H1 (cell line): ENCODE measurements around the gene AASDH. TPM values are rescaled to one million over a fixed set of nuclear protein-coding genes. Genes with fewer than 3 reads are reported as not detected.

ENCODE experiments used
- CTCF ChIA-PET: fragments of 300-600 bp; sonication (Branson Sonifier 250); formaldehyde crosslinking; loops from one replicate; lab custom pipeline; 2021; ENCODE audit not compliant: partially characterized antibody; lab: Charles Lee
- POLR2A ChIA-PET: fragments of 300-600 bp; sonication (Branson Sonifier 250); formaldehyde crosslinking; loops from one replicate; lab custom pipeline; 2021; ENCODE audit warnings: inconsistent platforms; ENCODE audit not compliant: partially characterized antibody; lab: Charles Lee
- DNase-seq, 2 experiments: peaks; one replicate each; pipeline versions ENCODE4 v3.0.0 to v3.0.0-alpha.2; 2010 to 2022; ENCODE audit warnings: low spot score in 2 of 2, low read depth in 1 of 2, mixed read lengths in 1 of 2
- FAIRE-seq: peaks from 2 replicates; lab custom pipeline; 2011; peaks lifted over from hg19 to GRCh38; lab: Jason Lieb, UNC
- H2AFZ ChIP-seq: 2 replicates; pipeline ENCODE4 v1.8.1; 2012; ENCODE audit warnings: low read length, inconsistent platforms
- H2AK5ac ChIP-seq: 2 replicates; pipeline ENCODE4 v1.6.1; 2013; ENCODE audit warnings: low read depth, low read length
- H2BK120ac ChIP-seq: replicated peaks from 2 replicates; pipeline ENCODE3; 2013; ENCODE audit warnings: low read depth, low read length, inconsistent platforms
- H2BK12ac ChIP-seq: 2 replicates; pipeline ENCODE4 v1.6.1; 2013; ENCODE audit warnings: low read depth, low read length
- H2BK15ac ChIP-seq: 2 replicates; pipeline ENCODE4 v1.6.1; 2013; ENCODE audit warnings: low read length
- H2BK20ac ChIP-seq: 2 replicates; pipeline ENCODE4 v1.6.1; 2013; ENCODE audit warnings: low read length
- H2BK5ac ChIP-seq: 2 replicates; pipeline ENCODE4 v1.6.1; 2013; ENCODE audit warnings: low read depth, low read length
- H3K14ac ChIP-seq: 2 replicates; pipeline ENCODE4 v1.6.1; 2013; ENCODE audit warnings: inconsistent platforms; ENCODE audit not compliant: insufficient read length
- H3K18ac ChIP-seq: 2 replicates; pipeline ENCODE4 v1.6.1; 2013; ENCODE audit warnings: low read length; ENCODE audit errors: extremely low read depth
- H3K23ac ChIP-seq: 2 replicates; pipeline ENCODE4 v1.6.1; 2013; ENCODE audit warnings: inconsistent platforms; ENCODE audit not compliant: insufficient read length
- H3K23me2 ChIP-seq: 2 replicates; pipeline ENCODE4 v1.6.1; 2013; ENCODE audit warnings: low read depth, low read length
- H3K27ac ChIP-seq: 2 replicates; pipeline ENCODE4 v1.6.1; 2011; ENCODE audit warnings: low read depth, low read length, inconsistent platforms
- H3K27me3 ChIP-seq, 4 experiments: replicated peaks in 1 of 4; 1 replicate in 1 of 4; 2 replicates in 3 of 4; pipeline versions ENCODE4 v1.6.1 to v1.8.1; 2011 to 2013; ENCODE audit warnings: low read length in 3 of 4, mild to moderate bottlenecking in 3 of 4, inconsistent platforms in 2 of 4, mixed read lengths in 2 of 4, moderate library complexity in 1 of 4; ENCODE audit not compliant: control insufficient read depth in 3 of 4, insufficient read depth in 3 of 4; ENCODE audit errors: extremely low read depth in 1 of 4
- H3K36me3 ChIP-seq, 4 experiments: 2 replicates each; pipeline versions ENCODE4 v1.6.1 to v1.8.1; 2011 to 2013; ENCODE audit warnings: mild to moderate bottlenecking in 4 of 4, low read length in 3 of 4, moderate library complexity in 2 of 4, control low read depth in 1 of 4, inconsistent platforms in 1 of 4; ENCODE audit not compliant: insufficient read depth in 4 of 4, control insufficient read depth in 2 of 4
- H3K4ac ChIP-seq: replicated peaks from 2 replicates; pipeline ENCODE3; 2013; ENCODE audit warnings: low read length, low read depth, mixed read lengths, inconsistent platforms; ENCODE audit not compliant: insufficient read length
- H3K4me1 ChIP-seq, 4 experiments: replicated peaks in 1 of 4; 1 replicate in 1 of 4; 2 replicates in 3 of 4; pipeline versions ENCODE4 v1.6.1 to v1.8.1; 2011 to 2013; ENCODE audit warnings: low read length in 3 of 4, inconsistent platforms in 2 of 4, mixed read lengths in 1 of 4; ENCODE audit not compliant: insufficient read depth in 4 of 4, control insufficient read depth in 3 of 4
- H3K4me2 ChIP-seq, 2 experiments: 2 replicates each; pipeline versions ENCODE4 v1.6.1 to v1.8.1; 2011 to 2013; ENCODE audit warnings: low read depth in 2 of 2, low read length in 2 of 2, control low read depth in 1 of 2, inconsistent platforms in 1 of 2, mild to moderate bottlenecking in 1 of 2; ENCODE audit not compliant: insufficient read depth in 1 of 2
- H3K4me3 ChIP-seq, 4 experiments: fragments of 200-600, 300-600 bp in 1 of 4; sonication (generic), shearing (Covaris generic), sonication (Bioruptor Twin) in 1 of 4; 2 replicates each; pipeline versions ENCODE4 v1.5.1 to v1.8.1; 2011 to 2016; ENCODE audit warnings: low read length in 4 of 4, low read depth in 3 of 4, control low read depth in 2 of 4, inconsistent platforms in 2 of 4, mild to moderate bottlenecking in 2 of 4, mixed read lengths in 1 of 4, moderate library complexity in 1 of 4; ENCODE audit not compliant: insufficient read depth in 2 of 4; ENCODE audit errors: extremely low read depth in 1 of 4
- H3K56ac ChIP-seq: replicated peaks from 2 replicates; pipeline ENCODE3; 2013; ENCODE audit warnings: low read depth, mild to moderate bottlenecking, mixed read lengths, low read length, inconsistent platforms; ENCODE audit not compliant: insufficient read length
- H3K79me1 ChIP-seq: 2 replicates; pipeline ENCODE4 v1.6.1; 2013; ENCODE audit warnings: low read depth, low read length, control low read depth
- H3K79me2 ChIP-seq, 2 experiments: 2 replicates each; pipeline versions ENCODE4 v1.6.1 to v1.8.1; 2012 to 2013; ENCODE audit warnings: low read length in 2 of 2, mild to moderate bottlenecking in 2 of 2, inconsistent platforms in 1 of 2; ENCODE audit not compliant: insufficient read depth in 2 of 2, control insufficient read depth in 1 of 2
- H3K9ac ChIP-seq, 4 experiments: replicated peaks in 1 of 4; 1 replicate in 1 of 4; 2 replicates in 3 of 4; pipeline versions ENCODE4 v1.6.1 to v1.8.1; 2011 to 2013; ENCODE audit warnings: low read depth in 3 of 4, low read length in 3 of 4, control low read depth in 2 of 4, mild to moderate bottlenecking in 2 of 4, moderate library complexity in 2 of 4, inconsistent platforms in 1 of 4; ENCODE audit errors: extremely low read depth in 1 of 4
- H3K9me3 ChIP-seq, 2 experiments: 2 replicates each; pipeline versions ENCODE4 v1.6.1 to v1.8.1; 2012 to 2013; ENCODE audit warnings: mild to moderate bottlenecking in 2 of 2, moderate library complexity in 2 of 2, control low read depth in 1 of 2, inconsistent platforms in 1 of 2, low read depth in 1 of 2, low read length in 1 of 2, mixed read lengths in 1 of 2; ENCODE audit not compliant: insufficient read depth in 2 of 2
- H4K20me1 ChIP-seq, 2 experiments: replicated peaks in 1 of 2; 2 replicates each; pipeline versions ENCODE3 to v1.8.1; 2011 to 2013; ENCODE audit warnings: inconsistent platforms in 2 of 2, low read length in 2 of 2, mild to moderate bottlenecking in 1 of 2; ENCODE audit not compliant: insufficient read depth in 2 of 2, control insufficient read depth in 1 of 2
- H4K5ac ChIP-seq: 2 replicates; pipeline ENCODE4 v1.6.1; 2013; ENCODE audit warnings: low read length, low read depth, mixed read lengths, inconsistent platforms; ENCODE audit not compliant: insufficient read length
- H4K8ac ChIP-seq: 2 replicates; pipeline ENCODE4 v1.8.0; 2013; ENCODE audit warnings: mild to moderate bottlenecking, moderate library complexity, low read length, inconsistent platforms; ENCODE audit not compliant: insufficient read depth; ENCODE audit errors: extremely low read depth
- H4K91ac ChIP-seq: replicated peaks from 2 replicates; pipeline ENCODE3; 2013; ENCODE audit warnings: low read length, mixed read lengths, inconsistent platforms; ENCODE audit not compliant: insufficient read length
- ASH2L ChIP-seq: fragments of 200-600, 300-600 bp; sonication (generic); IDR thresholded peaks from one replicate; pipeline ENCODE4 v1.7.1; 2017; ENCODE audit warnings: low read length
- CHD1 ChIP-seq: IDR thresholded peaks from 2 replicates; pipeline ENCODE4 v1.6.1; 2012; ENCODE audit warnings: low read depth, low read length, improper control_type of control experiment
- CHD2 ChIP-seq: IDR thresholded peaks from 2 replicates; pipeline ENCODE4 v1.6.1; 2012; ENCODE audit warnings: low read length, improper control_type of control experiment
- CREB1 ChIP-seq: IDR thresholded peaks from 2 replicates; pipeline ENCODE4 v1.6.1; 2012; ENCODE audit warnings: inconsistent platforms
- EGR1 ChIP-seq: IDR thresholded peaks from 2 replicates; pipeline ENCODE4 v1.6.1; 2011; ENCODE audit warnings: low read depth, low read length, borderline replicate concordance
- EZH2 ChIP-seq: fragments of 200-600 bp; sonication (generic); IDR thresholded peaks from 2 replicates; pipeline ENCODE4 v1.7.1; 2012; ENCODE audit warnings: low read depth, mild to moderate bottlenecking, moderate library complexity, low read length, inconsistent platforms; ENCODE audit not compliant: severe bottlenecking
- JUND ChIP-seq: IDR thresholded peaks from 2 replicates; pipeline ENCODE4 v1.6.1; 2011; ENCODE audit warnings: mild to moderate bottlenecking, improper control_type of control experiment, low read length
- KDM5A ChIP-seq: fragments of 200-600 bp; IDR thresholded peaks from 2 replicates; pipeline ENCODE4 v1.7.1; 2012; ENCODE audit warnings: mild to moderate bottlenecking, low read length, inconsistent platforms, mixed read lengths
- MAFK ChIP-seq: IDR thresholded peaks from 2 replicates; pipeline ENCODE4 v1.6.1; 2012; ENCODE audit warnings: low read depth, mild to moderate bottlenecking, improper control_type of control experiment, low read length
- NANOG ChIP-seq: IDR thresholded peaks from 2 replicates; pipeline ENCODE4 v1.6.1; 2011; ENCODE audit warnings: low read length, low read depth, mild to moderate bottlenecking, inconsistent platforms; ENCODE audit not compliant: insufficient read depth, poor library complexity, severe bottlenecking
- SAP30 ChIP-seq: fragments of 300-600 bp; sonication (generic); IDR thresholded peaks from 2 replicates; pipeline ENCODE4 v1.7.1; 2012; ENCODE audit warnings: low read length, moderate library complexity, mild to moderate bottlenecking, inconsistent platforms; ENCODE audit not compliant: insufficient read depth, insufficient replicate concordance
- SIX5 ChIP-seq: IDR thresholded peaks from 2 replicates; pipeline ENCODE4 v1.6.1; 2011; ENCODE audit warnings: mild to moderate bottlenecking, low read depth, low read length
- SP1 ChIP-seq: IDR thresholded peaks from 2 replicates; pipeline ENCODE4 v1.6.1; 2011; ENCODE audit warnings: low read depth, low read length
- TEAD4 ChIP-seq: IDR thresholded peaks from 2 replicates; pipeline ENCODE4 v1.6.1; 2012; ENCODE audit warnings: low read depth, low read length, inconsistent platforms, mixed read lengths
- WGBS, 2 experiments: shearing (Covaris generic) in 1 of 2; methylation state at CpG; one replicate each; pipeline versions ENCODE4 v1.1.6 to v1.1.7; 2013 to 2015; ENCODE audit warnings: low lambda C conversion rate in 2 of 2, mixed read lengths in 2 of 2, inconsistent platforms in 1 of 2, low coverage in 1 of 2, missing lambda C conversion rate in 1 of 2; ENCODE audit not compliant: insufficient replicate concordance in 2 of 2, insufficient coverage in 1 of 2, insufficient read length in 1 of 2; ENCODE audit errors: extremely low coverage in 1 of 2, missing lambda C conversion rate in 1 of 2; 5-methylcytosine and 5-hydroxymethylcytosine counted together
- polyA plus RNA-seq, 7 experiments: library from polyadenylated mRNA; depleted of rRNA in 3 of 7; stranded (reverse) in 5 of 7; unstranded in 2 of 7; fragments of >200 nt in 5 of 7; fragments of 200-250 nt in 2 of 7; gene quantifications; 1 replicate in 5 of 7; 2 replicates in 1 of 7; 4 replicates in 1 of 7; pipeline versions ENCODE4 v1.2.1 to v1.2.3, GENCODE V29; 2011 to 2013; ENCODE audit warnings: missing spikeins in 2 of 7, mixed read lengths in 2 of 7
- total RNA-seq: library from RNA; stranded (reverse); fragmentation: NEBNext Ultra II Directional; extraction: Animal tissue kit (Norgen Biotek cat#: 25700); gene quantifications from 2 replicates; pipeline ENCODE4 v1.2.1, GENCODE V29; 2021

AASDH gene
- total and polyA plus RNA-seq, 2 of the 8 experiments (the other 6 are each of a cell fraction or from before 2014, with no cell fraction given): 8.0 to 10.9 TPM

DNA sequence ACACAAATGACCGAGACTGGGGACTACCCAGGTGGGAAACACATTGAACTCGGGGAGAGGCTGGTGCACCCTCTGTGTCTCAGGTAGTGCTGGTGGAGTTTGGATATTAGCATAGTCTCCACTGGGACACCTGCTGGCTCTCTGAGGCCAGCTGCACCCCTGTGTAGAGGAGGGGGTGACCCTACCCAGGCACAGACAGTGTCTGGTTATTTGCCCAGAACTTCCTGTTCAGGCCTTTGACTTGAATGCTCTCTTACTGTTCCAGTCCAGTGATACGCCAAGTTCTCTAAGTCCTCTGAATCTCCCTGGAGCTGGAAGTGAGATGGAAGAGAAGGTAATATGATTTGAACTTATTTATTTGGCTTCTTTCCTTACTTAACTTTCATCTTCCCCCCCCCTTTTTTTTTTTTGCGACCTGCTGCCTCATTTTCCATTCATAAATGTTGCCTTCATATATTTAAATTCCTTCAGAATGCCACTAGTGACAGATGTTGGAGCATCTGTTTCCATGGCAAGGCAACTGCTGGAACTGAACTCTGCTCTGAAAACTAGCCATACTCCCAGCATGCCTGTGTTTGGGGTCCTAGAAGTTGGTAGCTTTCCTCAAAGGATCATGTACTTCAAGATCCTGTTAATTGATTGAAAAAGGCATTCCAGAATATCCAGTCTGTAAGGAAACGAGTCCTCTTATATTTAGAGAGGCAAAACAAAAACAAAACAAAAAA is 76.7 kb downstream of the AASDH start:
- POLR2A ChIA-PET: no interaction called here
- H3K4me2 ChIP-seq: no peak overlapping the region
- no peaks in the 10 kb centered on the region for H3K4me1 ChIP-seq
- peaks cover 0 to 2% (median 0%) of the 10 kb centered on the region in 4 experiments; a peak in 1 of 7 replicates for H3K27me3 ChIP-seq
- no peak overlapping the region for H3K23ac ChIP-seq
- H3K4me3 ChIP-seq: no peak overlapping the region
- H3K79me1 ChIP-seq: no peaks in the 10 kb centered on the region
- H3K79me2 ChIP-seq: no peaks in the 10 kb centered on the region
- FAIRE-seq: no peak
- H3K27ac ChIP-seq: no peak overlapping the region
- no peak overlapping the region for H4K8ac ChIP-seq
- no peak for TF ChIP-seq JUND
- no peak for TF ChIP-seq KDM5A
- no peak for TF ChIP-seq ASH2L
- no peak for TF ChIP-seq CHD1
- no peak for TF ChIP-seq NANOG
- TF ChIP-seq TEAD4: no peak
- no peak for TF ChIP-seq SAP30
- TF ChIP-seq EGR1: no peak
- TF ChIP-seq CHD2: no peak
- TF ChIP-seq SP1: no peak
- TF ChIP-seq CREB1: no peak
- no peak for TF ChIP-seq EZH2
- TF ChIP-seq SIX5: no peak
- no peak for TF ChIP-seq MAFK
- TF ChIP-seq, all 59 proteins: peak for 0
- H2BK12ac ChIP-seq: no peak overlapping the region
- no peak overlapping the region for H3K14ac ChIP-seq
- H3K4ac ChIP-seq: no peak overlapping the region
- no peak overlapping the region for H4K91ac ChIP-seq
- H2AFZ ChIP-seq: no peak overlapping the region
- H3K23me2 ChIP-seq: no peaks in the 10 kb centered on the region
- no peaks in the 10 kb centered on the region for H4K20me1 ChIP-seq
- no peaks in the 10 kb centered on the region for H3K9me3 ChIP-seq
- H2BK5ac ChIP-seq: no peak overlapping the region
- no peak for DNase-seq
- CTCF ChIA-PET: interaction anchor here (1.3 to 1.7 kb wide), 2 partner anchors 17 to 199 kb away, joined by 3 read pairs; no protein-coding TSS in a partner anchor
- no peak overlapping the region for H3K9ac ChIP-seq
- 93% methylated on average over 4 of the region's 5 CpGs; no CpG with 5 or more reads in 1 of the 2 experiments for WGBS, 2 experiments
- no peak overlapping the region for H3K18ac ChIP-seq
- H2BK20ac ChIP-seq: no peak overlapping the region
- H4K5ac ChIP-seq: no peak overlapping the region
- H2AK5ac ChIP-seq: no peak overlapping the region
- H3K36me3 ChIP-seq: peaks cover 0 to 12% (median 5%) of the 10 kb centered on the region in 4 experiments; a peak in 3 of 8 replicates
- H3K56ac ChIP-seq: no peak overlapping the region
- H2BK15ac ChIP-seq: no peak overlapping the region
- H2BK120ac ChIP-seq: no peak overlapping the region
